Right renal cortex interstitium (tissue), 3 donors: Measurements from ENCODE around the gene PCDHGB4. TPM values are rescaled to one million over a fixed set of nuclear protein-coding genes. Genes with fewer than 3 reads are reported as not detected.
"Not testable (repeated sequence)": the region's sequence is repeated elsewhere in the genome, so short reads cannot be mapped to it uniquely, and the experiment has no call there.

ENCODE experiments used
- DNase-seq, 3 donors: peaks; one replicate each; pipeline ENCODE4 v3.0.0-alpha.2; 2013; ENCODE audit warnings: low read depth in 3 of 3, low spot score in 2 of 3
- polyA plus RNA-seq, 3 donors: library from polyadenylated mRNA; unstranded; fragments of 120-200 nt; gene quantifications; one replicate each; pipeline ENCODE4 v1.2.1, GENCODE V29; 2013; ENCODE audit not compliant: insufficient read length in 3 of 3

PCDHGB4 gene
- polyA plus RNA-seq, 3 donors: 5.3 to 6.0 (median 5.5) TPM

DNA sequence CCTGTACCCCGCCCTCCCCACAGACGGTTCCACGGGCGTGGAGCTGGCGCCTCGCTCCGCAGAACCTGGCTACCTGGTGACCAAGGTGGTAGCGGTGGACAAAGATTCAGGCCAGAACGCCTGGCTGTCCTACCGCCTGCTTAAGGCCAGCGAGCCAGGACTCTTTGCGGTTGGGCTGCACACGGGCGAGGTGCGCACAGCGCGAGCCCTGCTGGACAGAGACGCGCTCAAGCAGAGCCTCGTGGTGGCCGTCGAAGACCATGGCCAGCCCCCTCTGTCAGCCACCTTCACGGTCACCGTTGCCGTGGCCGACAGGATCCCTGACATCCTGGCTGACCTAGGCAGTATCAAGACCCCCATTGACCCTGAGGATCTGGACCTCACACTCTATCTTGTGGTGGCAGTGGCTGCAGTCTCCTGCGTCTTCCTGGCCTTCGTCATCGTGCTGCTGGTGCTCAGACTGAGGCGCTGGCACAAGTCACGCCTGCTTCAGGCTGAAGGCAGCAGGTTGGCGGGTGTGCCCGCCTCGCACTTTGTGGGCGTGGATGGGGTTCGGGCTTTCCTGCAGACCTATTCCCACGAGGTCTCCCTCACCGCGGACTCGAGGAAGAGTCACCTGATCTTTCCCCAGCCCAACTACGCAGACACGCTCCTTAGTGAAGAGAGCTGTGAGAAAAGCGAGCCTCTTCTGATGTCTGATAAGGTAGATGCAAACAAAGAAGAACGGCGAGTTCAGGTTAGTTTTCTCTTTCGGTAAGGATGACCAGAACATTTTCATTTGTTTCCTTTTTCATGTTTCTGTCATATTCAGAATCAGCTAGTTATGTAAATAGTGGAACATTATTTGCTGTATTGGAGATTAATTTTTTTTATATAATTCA is 21.2 kb upstream of the PCDHGB4 start:
- no peak for DNase-seq

DNA sequence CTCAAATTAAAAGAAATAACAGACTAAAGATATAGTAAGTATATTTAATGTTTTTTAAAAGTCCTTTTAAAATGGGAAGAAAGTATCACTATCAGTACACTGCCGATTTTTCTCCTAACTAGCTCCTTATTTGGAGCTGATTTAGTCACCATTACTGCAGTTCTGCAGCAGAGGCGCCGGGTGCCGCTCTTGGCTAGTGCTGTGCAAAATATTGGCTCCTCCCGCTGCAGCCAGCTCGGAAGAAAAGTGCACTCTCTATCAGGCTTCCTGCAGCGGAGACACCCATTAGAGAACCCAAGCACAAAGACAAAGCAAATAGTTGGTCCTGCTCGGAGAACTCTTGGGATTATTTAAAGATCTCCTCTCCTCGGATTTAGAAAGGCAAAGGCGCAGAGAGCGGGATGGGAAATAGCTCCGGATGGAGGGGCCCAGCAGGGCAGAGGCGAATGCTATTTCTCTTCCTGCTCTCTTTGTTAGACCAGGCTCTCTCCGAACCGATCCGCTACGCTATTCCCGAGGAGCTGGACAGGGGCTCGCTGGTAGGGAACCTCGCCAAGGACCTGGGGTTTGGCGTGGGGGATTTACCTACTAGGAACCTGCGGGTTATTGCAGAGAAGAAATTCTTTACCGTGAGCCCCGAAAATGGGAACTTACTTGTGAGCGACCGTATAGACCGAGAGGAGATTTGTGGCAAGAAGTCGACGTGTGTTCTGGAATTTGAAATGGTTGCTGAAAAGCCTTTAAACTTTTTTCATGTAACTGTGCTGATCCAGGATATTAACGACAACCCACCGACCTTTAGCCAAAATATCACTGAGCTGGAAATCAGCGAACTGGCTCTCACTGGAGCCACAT is 17.3 kb upstream of the PCDHGB4 start, which contains the start of gene PCDHGB3:
Gene PCDHGB3, plus strand, starts transcription at position 249 of the 855 bp plus-strand sequence. Its CDS starts 153 bp downstream, at position 402.
- no peak for DNase-seq

DNA sequence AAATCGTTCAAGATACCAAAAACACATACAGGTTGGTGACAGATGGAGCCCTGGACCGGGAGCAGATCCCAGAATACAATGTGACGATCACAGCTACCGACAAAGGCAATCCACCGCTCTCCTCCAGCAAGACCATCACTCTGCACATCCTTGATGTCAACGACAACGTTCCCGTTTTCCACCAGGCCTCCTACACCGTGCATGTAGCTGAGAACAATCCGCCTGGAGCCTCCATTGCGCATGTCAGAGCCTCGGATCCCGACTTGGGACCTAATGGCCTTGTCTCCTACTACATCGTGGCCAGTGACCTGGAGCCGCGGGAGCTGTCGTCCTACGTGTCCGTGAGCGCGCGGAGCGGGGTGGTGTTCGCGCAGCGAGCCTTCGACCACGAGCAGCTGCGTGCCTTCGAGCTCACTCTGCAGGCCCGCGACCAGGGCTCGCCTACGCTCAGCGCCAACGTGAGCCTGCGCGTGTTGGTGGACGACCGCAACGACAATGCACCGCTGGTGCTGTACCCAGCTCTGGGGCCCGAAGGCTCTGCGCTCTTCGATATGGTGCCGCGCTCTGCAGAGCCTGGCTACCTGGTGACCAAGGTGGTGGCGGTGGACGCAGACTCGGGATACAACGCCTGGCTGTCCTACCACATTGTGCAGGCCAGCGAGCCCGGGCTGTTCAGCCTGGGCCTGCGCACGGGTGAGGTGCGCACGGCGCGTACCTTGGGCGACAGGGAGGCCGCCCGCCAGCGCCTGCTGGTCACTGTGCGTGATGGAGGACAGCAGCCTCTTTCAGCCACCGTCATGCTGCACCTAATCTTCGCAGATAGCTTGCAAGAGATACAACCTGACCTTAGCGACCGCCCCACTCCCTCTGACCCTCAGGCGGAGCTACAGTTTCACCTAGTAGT is 15.7 kb upstream of the PCDHGB4 start:
- no peak for DNase-seq

DNA sequence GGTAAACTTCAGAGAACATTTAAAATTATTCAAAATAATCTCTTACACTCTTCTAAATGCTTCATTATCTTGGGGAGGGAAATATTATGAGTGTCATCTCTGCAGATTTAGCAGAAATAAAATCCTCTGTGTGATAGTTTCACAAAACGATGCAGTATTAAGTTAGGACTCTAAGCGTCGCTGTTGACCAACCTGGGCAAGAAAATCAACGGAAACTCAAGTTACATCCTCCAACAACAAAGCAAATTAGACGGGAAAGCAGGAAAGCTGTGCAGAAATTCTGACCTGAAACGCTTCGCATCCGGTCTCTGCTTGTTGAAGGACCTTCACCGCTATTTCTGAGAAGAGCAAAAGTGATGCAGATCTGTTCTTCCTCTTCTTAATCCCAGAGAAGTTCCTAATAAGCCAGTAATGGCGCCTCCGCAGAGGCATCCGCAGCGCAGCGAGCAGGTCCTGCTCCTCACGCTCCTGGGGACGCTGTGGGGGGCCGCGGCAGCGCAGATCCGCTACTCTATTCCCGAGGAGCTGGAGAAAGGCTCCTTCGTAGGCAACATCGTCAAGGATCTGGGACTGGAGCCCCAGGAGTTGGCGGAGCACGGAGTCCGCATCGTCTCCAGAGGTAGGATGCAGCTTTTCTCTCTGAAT is 13.7 kb upstream of the PCDHGB4 start, which contains the start of gene PCDHGA6:
Gene PCDHGA6, plus strand, starts transcription at position 219 of the 645 bp plus-strand sequence. Its CDS starts 193 bp downstream, at position 412.
- no peak for DNase-seq

DNA sequence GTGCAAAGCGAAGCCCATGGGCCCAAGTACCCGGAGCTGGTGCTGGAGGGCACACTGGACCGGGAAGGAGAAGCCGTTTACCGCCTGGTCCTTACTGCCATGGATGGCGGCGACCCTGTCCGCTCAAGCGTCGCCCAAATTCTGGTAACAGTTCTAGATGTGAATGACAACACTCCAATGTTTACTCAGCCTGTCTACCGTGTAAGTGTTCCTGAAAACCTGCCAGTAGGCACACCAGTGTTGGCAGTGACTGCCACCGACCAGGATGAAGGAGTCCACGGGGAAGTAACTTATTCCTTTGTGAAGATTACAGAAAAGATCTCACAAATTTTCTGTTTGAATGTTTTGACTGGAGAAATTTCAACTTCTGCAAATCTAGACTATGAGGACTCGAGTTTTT is 12.9 kb upstream of the PCDHGB4 start:
- no peak for DNase-seq

DNA sequence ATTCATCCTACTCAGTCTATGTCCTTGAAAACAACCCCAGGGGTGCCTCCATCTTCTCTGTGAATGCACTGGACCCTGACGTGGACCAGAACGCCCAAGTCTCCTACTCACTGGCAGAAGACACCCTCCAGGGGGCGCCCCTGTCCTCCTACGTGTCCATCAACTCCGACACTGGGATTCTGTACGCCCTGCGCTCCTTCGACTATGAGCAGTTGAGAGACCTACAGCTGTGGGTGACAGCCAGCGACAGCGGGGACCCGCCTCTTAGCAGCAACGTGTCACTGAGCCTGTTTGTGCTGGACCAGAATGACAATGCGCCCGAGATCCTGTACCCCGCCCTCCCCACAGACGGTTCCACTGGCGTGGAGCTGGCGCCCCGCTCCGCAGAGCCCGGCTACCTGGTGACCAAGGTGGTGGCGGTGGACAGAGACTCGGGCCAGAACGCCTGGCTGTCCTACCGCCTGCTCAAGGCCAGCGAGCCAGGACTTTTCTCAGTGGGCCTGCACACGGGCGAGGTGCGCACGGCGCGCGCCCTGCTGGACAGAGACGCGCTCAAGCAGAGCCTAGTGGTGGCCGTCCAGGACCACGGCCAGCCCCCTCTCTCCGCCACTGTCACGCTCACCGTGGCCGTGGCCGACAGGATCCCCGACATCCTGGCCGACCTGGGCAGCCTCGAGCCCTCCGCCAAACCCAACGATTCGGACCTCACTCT is 11.9 kb upstream of the PCDHGB4 start:
- not testable (repeated sequence) for DNase-seq

DNA sequence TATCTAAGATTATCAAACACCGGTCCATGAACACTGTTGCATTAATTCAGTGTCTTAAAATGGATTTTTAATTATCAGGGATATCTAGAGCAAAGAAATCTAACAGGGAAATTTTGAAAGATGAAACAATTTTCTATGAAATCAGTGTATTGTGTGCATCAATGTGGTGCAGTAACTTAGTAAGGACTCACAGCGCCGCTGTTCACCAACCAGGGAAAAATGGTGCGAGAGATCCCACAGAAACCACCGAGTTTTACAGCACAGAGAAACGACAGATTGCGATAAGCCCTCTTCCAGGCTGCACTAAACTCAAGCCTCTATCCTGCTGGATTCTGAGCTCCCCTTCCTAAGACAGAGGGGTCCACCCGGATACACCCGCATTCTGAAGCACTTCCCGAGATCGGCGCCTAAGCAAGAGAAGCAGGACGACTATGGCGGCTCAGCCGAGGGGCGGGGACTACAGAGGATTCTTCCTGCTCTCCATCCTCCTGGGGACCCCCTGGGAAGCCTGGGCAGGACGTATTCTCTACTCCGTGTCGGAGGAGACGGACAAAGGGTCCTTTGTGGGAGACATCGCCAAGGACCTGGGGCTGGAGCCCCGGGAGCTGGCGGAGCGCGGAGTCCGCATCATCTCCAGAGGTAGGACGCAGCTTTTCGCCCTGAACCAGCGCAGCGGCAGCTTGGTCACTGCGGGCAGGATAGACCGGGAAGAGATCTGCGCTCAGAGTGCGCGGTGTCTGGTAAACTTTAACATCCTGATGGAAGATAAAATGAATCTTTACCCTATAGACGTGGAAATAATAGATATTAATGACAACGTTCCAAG is 4.8 kb upstream of the PCDHGB4 start, which contains the start of gene PCDHGA7:
Gene PCDHGA7, plus strand, starts transcription at position 274 of the 826 bp plus-strand sequence. Its CDS starts 158 bp downstream, at position 432.
- no peak for DNase-seq

DNA sequence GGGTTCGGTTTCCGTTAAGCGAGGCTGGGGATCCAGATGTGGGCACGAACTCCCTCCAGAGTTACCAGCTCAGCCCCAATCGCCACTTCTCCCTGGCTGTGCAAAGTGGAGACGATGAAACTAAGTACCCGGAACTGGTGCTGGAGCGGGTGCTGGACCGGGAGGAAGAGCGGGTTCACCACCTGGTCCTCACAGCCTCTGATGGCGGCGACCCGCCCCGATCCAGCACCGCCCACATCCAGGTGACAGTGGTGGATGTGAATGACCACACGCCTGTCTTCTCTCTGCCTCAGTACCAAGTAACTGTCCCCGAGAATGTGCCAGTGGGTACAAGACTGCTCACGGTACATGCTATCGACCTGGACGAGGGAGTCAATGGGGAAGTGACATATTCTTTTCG is 4.2 kb upstream of the PCDHGB4 start:
- no peak for DNase-seq

DNA sequence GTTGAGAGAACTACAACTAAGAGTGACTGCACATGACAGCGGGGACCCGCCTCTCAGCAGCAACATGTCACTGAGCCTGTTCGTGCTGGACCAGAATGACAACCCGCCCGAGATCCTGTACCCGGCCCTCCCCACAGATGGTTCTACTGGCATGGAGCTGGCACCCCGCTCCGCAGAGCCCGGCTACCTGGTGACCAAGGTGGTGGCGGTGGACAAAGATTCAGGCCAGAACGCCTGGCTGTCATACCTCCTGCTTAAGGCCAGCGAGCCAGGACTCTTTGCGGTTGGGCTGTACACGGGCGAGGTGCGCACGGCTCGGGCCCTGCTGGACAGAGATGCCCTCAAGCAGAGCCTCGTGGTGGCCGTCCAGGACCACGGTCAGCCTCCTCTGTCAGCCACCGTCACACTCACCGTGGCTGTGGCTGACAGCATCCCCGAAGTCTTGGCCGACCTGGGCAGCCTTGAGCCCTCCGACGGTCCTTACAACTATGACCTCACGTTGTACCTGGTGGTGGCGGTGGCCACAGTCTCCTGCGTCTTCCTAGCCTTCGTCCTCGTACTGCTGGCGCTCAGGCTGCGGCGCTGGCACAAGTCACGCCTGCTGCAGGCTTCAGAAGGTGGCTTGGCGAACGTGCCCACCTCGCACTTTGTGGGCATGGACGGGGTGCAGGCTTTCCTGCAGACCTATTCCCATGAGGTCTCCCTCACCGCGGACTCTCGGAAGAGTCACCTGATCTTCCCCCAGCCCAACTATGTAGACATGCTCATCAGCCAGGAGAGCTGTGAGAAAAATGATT is 2.8 kb upstream of the PCDHGB4 start:
- DNase-seq: no peak

DNA sequence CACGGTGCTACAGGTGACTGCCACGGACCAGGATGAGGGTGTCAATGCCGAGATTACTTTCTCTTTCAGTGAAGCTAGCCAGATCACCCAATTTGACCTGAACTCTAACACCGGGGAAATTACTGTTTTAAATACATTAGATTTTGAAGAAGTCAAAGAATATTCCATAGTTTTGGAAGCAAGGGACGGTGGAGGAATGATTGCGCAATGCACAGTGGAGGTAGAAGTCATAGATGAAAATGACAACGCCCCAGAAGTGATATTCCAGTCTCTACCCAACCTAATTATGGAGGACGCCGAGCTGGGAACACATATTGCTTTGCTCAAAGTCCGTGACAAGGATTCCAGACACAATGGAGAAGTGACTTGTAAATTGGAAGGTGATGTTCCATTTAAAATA is 1.2 kb downstream of the PCDHGB4 start:
- no peak for DNase-seq

DNA sequence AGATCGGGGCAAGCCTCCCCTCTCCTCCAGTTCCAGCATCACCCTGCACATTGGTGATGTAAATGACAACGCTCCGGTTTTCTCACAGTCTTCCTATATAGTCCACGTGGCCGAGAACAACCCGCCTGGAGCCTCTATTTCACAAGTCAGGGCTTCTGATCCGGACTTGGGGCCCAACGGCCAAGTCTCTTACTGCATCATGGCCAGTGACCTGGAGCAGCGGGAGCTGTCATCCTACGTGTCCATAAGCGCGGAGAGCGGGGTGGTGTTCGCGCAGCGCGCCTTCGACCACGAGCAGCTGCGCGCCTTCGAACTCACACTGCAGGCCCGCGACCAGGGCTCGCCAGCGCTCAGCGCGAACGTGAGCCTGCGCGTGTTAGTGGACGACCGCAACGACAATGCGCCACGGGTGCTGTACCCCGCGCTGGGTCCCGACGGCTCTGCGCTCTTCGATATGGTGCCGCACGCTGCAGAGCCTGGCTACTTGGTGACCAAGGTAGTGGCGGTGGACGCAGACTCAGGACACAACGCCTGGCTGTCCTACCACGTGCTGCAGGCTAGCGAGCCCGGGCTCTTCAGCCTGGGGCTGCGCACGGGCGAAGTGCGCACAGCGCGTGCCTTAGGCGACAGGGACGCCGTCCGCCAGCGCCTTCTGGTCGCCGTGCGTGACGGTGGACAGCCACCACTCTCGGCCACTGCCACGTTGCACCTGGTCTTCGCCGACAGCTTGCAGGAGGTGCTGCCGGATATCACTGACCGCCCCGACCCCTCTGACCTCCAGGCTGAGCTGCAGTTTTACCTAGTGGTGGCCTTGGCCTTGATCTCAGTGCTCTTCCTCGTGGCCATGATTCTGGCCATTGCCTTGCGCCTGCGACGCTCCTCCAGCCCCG is 1.9 kb downstream of the PCDHGB4 start:
- DNase-seq: no peak

DNA sequence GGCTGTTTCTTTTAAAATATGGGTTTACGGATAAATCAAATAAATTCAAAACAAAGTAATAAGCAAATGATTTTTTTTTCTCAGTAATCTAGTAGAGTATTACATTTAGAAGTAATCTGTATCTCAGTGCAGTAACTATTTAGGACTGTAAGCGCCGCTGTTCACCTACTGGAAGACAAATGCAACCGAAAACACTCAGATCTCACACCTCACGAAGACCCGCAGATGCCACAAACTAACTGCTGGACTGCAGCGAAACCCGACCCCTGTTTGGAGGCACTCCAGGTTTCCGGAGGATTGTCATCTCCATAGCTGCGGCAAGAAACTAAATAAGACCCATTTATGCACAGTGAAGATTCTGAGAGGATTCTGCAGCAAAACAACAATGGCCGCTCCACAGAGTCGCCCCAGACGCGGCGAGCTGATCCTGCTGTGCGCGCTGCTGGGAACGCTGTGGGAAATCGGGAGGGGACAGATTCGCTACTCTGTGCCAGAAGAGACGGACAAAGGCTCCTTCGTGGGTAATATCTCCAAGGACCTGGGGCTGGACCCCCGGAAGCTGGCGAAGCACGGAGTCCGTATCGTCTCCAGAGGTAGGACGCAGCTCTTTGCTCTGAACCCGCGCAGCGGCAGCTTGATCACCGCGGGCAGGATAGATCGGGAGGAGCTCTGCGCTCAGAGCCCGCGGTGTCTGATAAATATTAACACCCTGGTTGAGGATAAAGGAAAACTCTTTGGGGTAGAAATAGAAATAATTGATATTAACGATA is 5.1 kb downstream of the PCDHGB4 start, which contains the start of gene PCDHGA8:
Gene PCDHGA8, plus strand, starts transcription at position 205 of the 770 bp plus-strand sequence. Its CDS starts 181 bp downstream, at position 386.
- DNase-seq: no peak

DNA sequence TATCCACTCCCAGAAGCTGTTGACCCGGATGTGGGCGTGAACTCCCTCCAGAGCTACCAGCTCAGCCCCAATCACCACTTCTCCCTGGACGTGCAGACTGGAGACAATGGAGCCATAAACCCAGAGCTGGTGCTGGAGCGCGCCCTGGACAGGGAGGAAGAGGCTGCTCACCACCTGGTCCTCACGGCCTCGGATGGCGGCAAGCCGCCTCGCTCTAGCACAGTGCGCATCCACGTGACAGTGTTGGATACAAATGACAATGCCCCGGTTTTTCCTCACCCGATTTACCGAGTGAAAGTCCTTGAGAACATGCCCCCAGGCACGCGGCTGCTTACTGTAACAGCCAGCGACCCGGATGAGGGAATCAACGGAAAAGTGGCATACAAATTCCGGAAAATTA is 5.8 kb downstream of the PCDHGB4 start:
- DNase-seq: no peak

DNA sequence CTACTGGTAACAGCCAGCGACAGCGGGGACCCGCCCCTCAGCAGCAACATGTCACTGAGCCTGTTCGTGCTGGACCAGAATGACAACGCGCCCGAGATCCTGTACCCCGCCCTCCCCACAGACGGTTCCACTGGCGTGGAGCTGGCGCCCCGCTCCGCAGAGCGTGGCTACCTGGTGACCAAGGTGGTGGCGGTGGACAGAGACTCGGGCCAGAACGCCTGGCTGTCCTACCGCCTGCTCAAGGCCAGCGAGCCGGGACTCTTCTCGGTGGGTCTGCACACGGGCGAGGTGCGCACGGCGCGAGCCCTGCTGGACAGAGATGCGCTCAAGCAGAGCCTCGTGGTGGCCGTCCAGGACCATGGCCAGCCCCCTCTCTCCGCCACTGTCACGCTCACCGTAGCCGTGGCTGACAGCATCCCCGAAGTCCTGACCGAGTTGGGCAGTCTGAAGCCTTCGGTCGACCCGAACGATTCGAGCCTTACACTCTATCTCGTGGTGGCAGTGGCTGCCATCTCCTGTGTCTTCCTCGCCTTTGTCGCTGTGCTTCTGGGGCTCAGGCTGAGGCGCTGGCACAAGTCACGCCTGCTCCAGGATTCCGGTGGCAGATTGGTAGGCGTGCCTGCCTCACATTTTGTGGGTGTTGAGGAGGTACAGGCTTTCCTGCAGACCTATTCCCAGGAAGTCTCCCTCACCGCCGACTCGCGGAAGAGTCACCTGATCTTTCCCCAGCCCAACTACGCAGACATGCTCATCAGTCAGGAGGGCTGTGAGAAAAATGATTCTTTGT is 7.1 kb downstream of the PCDHGB4 start:
- not testable (repeated sequence) for DNase-seq
